GM12878 (cell line): ENCODE data around the gene EFHC1. TPM values are rescaled to one million over a fixed set of nuclear protein-coding genes. Genes with fewer than 3 reads are reported as not detected.

Source experiments
- ATF2 ChIP-seq: IDR thresholded peaks from 2 replicates; pipeline ENCODE4 v1.6.1; 2012; ENCODE audit warnings: low read length, inconsistent platforms
- BACH1 ChIP-seq: fragments of 450-650 bp; IDR thresholded peaks from 2 replicates; pipeline ENCODE4 v1.6.1; 2017; ENCODE audit warnings: mild to moderate bottlenecking, borderline replicate concordance
- BCL3 ChIP-seq: IDR thresholded peaks from 2 replicates; pipeline ENCODE4 v1.6.1; 2011; ENCODE audit warnings: borderline replicate concordance, low read depth, mild to moderate bottlenecking, moderate library complexity, low read length; ENCODE audit not compliant: insufficient read depth, poor library complexity, severe bottlenecking
- CBFB ChIP-seq: IDR thresholded peaks from 2 replicates; pipeline ENCODE4 v1.6.1; 2016; ENCODE audit warnings: antibody characterized with exemption, low read depth
- CBX5 ChIP-seq: sonication (generic); IDR thresholded peaks from 2 replicates; pipeline ENCODE4 v1.6.1; 2016; ENCODE audit warnings: low read depth, moderate library complexity, mild to moderate bottlenecking, inconsistent platforms
- CREM ChIP-seq: IDR thresholded peaks from 2 replicates; pipeline ENCODE4 v1.6.1; 2014; ENCODE audit warnings: antibody characterized with exemption, low read depth
- FOS ChIP-seq: IDR thresholded peaks from 3 replicates; pipeline ENCODE4 v1.6.1; 2011; ENCODE audit warnings: borderline replicate concordance; ENCODE audit not compliant: insufficient read length; ENCODE audit errors: extremely low read depth
- GATAD2B ChIP-seq: fragments of 450-650 bp; conservative IDR thresholded peaks from 2 replicates; pipeline ENCODE4 v1.6.1; 2017; ENCODE audit warnings: low read depth, mild to moderate bottlenecking, moderate library complexity
- IKZF1 ChIP-seq: fragments of 450-650 bp; conservative IDR thresholded peaks from 2 replicates; pipeline ENCODE4 v1.6.1; 2017; ENCODE audit warnings: antibody characterized with exemption, mild to moderate bottlenecking
- JUND ChIP-seq: IDR thresholded peaks from 2 replicates; pipeline ENCODE4 v1.6.1; 2012; ENCODE audit warnings: low read depth, mild to moderate bottlenecking, low read length, improper control_type of control experiment, moderate library complexity
- KAT2A ChIP-seq: conservative IDR thresholded peaks from 2 replicates; pipeline ENCODE4 v1.6.1; 2011; ENCODE audit warnings: low read depth, low read length; ENCODE audit not compliant: control insufficient read depth
- MYC ChIP-seq: IDR thresholded peaks from 2 replicates; pipeline ENCODE4 v1.6.1; 2011; ENCODE audit warnings: mild to moderate bottlenecking, low read length, moderate library complexity, inconsistent platforms; ENCODE audit not compliant: insufficient read depth, insufficient replicate concordance, insufficient read length, severe bottlenecking
- NFYA ChIP-seq: IDR thresholded peaks from 2 replicates; pipeline ENCODE4 v1.6.1; 2011; ENCODE audit warnings: low read depth, mild to moderate bottlenecking, low read length, improper control_type of control experiment, borderline replicate concordance
- PML ChIP-seq: IDR thresholded peaks from 2 replicates; pipeline ENCODE4 v1.6.1; 2012; ENCODE audit warnings: low read length, inconsistent platforms
- POLR2A ChIP-seq: IDR thresholded peaks from 2 replicates; pipeline ENCODE4 v1.6.1; 2011; ENCODE audit warnings: low read depth, mild to moderate bottlenecking, low read length
- POU2F2 ChIP-seq: IDR thresholded peaks from 3 replicates; pipeline ENCODE4 v1.6.1; 2011; ENCODE audit warnings: low read depth, mild to moderate bottlenecking, low read length, borderline replicate concordance
- SIN3A ChIP-seq: IDR thresholded peaks from 2 replicates; pipeline ENCODE4 v1.6.1; 2012; ENCODE audit warnings: low read depth, low read length, improper control_type of control experiment
- SMAD1 ChIP-seq: fragments of 450-650 bp; IDR thresholded peaks from 2 replicates; pipeline ENCODE4 v1.6.1; 2018; ENCODE audit warnings: mild to moderate bottlenecking, low read depth; ENCODE audit not compliant: partially characterized antibody
- STAT1 ChIP-seq: fragments of 450-650 bp; conservative IDR thresholded peaks from 2 replicates; pipeline ENCODE4 v1.6.1; 2014; ENCODE audit warnings: antibody characterized with exemption, mild to moderate bottlenecking
- ZBED1 ChIP-seq: IDR thresholded peaks from 2 replicates; pipeline ENCODE4 v1.6.1; 2016; ENCODE audit warnings: borderline replicate concordance
- ZBTB33 ChIP-seq: fragments of 450-650 bp; IDR thresholded peaks from 2 replicates; pipeline ENCODE4 v1.6.1; 2017; ENCODE audit warnings: mild to moderate bottlenecking
- ZZZ3 ChIP-seq: IDR thresholded peaks from 2 replicates; pipeline ENCODE4 v1.6.1; 2011; ENCODE audit warnings: low read depth; ENCODE audit not compliant: control insufficient read depth, insufficient read length
- polyA plus RNA-seq, 11 experiments: library from polyadenylated mRNA; depleted of rRNA in 4 of 11; unstranded in 6 of 11; stranded (reverse) in 5 of 11; fragments of >200 nt; fragmentation: Nextera tagmentation in 4 of 11; fragmentation: Illumina TruSeq in 1 of 11; extraction: Ambion mirVana in 4 of 11; extraction: Trizol in 1 of 11; gene quantifications; 1 replicate in 1 of 11; 2 replicates in 10 of 11; pipeline versions ENCODE4 v1.2.1 to v1.2.3, GENCODE V29; 2011 to 2016; ENCODE audit warnings: inconsistent platforms in 2 of 11, missing spikeins in 2 of 11, low read depth in 1 of 11
- total RNA-seq, 4 experiments: library from RNA; depleted of rRNA in 3 of 4; stranded (reverse); fragments of >200 nt in 3 of 4; fragmentation: Illumina TruSeq in 1 of 4; extraction: Trizol in 1 of 4; gene quantifications; 2 replicates each; pipeline versions ENCODE4 v1.2.1 to v1.2.3, GENCODE V29; 2013 to 2021
- TF ChIP-seq, protein P1 (sequence below): IDR thresholded peaks from 2 replicates; pipeline ENCODE4 v1.6.1; 2011; ENCODE audit warnings: mild to moderate bottlenecking, low read depth, low read length, moderate library complexity; ENCODE audit not compliant: insufficient replicate concordance
- TF ChIP-seq, protein P2 (sequence below): fragments of 450-650 bp; IDR thresholded peaks from 2 replicates; pipeline ENCODE4 v1.6.1; 2018; ENCODE audit warnings: borderline replicate concordance, mild to moderate bottlenecking; ENCODE audit not compliant: partially characterized antibody

The EFHC1 gene
- total and polyA plus RNA-seq, 10 of the 15 experiments (the other 5 are each of a cell fraction or from before 2014, with no cell fraction given) = 5.5 to 14.5 (median 8.8) TPM

- no peak for TF ChIP-seq ATF2
- TF ChIP-seq, protein P1, sequence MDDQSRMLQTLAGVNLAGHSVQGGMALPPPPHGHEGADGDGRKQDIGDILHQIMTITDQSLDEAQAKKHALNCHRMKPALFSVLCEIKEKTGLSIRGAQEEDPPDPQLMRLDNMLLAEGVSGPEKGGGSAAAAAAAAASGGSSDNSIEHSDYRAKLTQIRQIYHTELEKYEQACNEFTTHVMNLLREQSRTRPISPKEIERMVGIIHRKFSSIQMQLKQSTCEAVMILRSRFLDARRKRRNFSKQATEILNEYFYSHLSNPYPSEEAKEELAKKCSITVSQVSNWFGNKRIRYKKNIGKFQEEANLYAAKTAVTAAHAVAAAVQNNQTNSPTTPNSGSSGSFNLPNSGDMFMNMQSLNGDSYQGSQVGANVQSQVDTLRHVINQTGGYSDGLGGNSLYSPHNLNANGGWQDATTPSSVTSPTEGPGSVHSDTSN = no peak
- TF ChIP-seq SIN3A = no peak
- TF ChIP-seq KAT2A = no peak
- TF ChIP-seq IKZF1 = no peak; the same call in 1 of the 2 replicates
- TF ChIP-seq POU2F2 = peak; percentile 46; the same call in 1 of the 3 replicates
- TF ChIP-seq STAT1 = no peak
- TF ChIP-seq ZBED1 = no peak
- no peak for TF ChIP-seq SMAD1
- peak; percentile 51; the same call in 1 of the 2 replicates for TF ChIP-seq CBFB
- TF ChIP-seq ZBTB33 = no peak
- TF ChIP-seq GATAD2B = peak; percentile 2; the same call in 1 of the 2 replicates
- TF ChIP-seq JUND = no peak
- no peak for TF ChIP-seq FOS
- TF ChIP-seq POLR2A = no peak
- peak; percentile 70; the same call in 1 of the 2 replicates for TF ChIP-seq CREM
- TF ChIP-seq ZZZ3 = no peak
- no peak for TF ChIP-seq CBX5
- TF ChIP-seq MYC = no peak
- TF ChIP-seq, protein P2, sequence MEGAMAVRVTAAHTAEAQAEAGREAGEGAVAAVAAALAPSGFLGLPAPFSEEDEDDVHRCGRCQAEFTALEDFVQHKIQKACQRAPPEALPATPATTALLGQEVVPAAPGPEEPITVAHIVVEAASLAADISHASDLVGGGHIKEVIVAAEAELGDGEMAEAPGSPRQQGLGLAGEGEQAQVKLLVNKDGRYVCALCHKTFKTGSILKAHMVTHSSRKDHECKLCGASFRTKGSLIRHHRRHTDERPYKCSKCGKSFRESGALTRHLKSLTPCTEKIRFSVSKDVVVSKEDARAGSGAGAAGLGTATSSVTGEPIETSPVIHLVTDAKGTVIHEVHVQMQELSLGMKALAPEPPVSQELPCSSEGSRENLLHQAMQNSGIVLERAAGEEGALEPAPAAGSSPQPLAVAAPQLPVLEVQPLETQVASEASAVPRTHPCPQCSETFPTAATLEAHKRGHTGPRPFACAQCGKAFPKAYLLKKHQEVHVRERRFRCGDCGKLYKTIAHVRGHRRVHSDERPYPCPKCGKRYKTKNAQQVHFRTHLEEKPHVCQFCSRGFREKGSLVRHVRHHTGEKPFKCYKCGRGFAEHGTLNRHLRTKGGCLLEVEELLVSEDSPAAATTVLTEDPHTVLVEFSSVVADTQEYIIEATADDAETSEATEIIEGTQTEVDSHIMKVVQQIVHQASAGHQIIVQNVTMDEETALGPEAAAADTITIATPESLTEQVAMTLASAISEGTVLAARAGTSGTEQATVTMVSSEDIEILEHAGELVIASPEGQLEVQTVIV = no peak
- TF ChIP-seq BCL3 = peak; percentile 17
- TF ChIP-seq PML = peak; percentile 35; the same call in 1 of the 2 replicates
- TF ChIP-seq NFYA = no peak
- TF ChIP-seq BACH1 = no peak
Observed at GRCh38 chr6:52498538-52499017, 78.4 kb downstream of the EFHC1 start (continued).
